ENCODE measurements around the gene ANO2. TPM values are rescaled to one million over a fixed set of nuclear protein-coding genes. Genes with fewer than 3 reads are reported as not detected.
A peak's percentile ranks its signal among the peaks of the same experiment; 100 is the strongest.

ANO2 gene
- total RNA-seq, 1 donor from 2014 or later, result 1.9 TPM

DNA sequence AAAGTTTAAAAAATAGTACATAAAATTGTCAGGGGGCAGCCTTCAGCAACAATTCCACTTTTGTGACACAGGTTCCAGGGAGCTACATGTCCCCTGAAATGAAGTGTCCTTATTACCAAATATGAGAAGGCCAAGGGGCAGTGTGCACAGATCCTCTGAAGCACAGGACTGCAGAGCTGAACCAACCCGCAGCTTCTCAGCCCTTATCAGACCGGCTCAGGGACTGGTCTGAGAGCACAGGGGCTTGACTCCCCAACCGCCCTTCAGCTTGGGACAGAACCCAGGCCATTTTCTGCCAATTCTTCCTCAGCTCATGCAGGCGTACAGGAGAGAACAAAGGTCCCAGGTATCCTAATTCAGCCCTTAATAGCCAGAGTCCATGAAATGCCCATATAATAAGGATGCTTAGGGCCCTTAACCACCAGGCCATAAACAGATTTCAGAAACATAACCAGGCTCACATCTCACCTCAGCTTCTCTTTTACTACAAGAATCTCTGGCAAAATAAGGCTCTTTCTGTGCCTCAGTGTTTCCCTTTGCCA lies 221.3 kb downstream of the ANO2 start:
- no peaks in the 10 kb centered on the region for H3K9me3 Mint-ChIP-seq
- peaks cover 2% of the 10 kb centered on the region for H3K27me3 Mint-ChIP-seq (ENCODE audit: low read depth)
- DNase-seq (ENCODE audit: low read depth, low spot score), result no peak
- no peak overlapping the region for H3K4me3 Mint-ChIP-seq
- TF ChIP-seq, protein P1, sequence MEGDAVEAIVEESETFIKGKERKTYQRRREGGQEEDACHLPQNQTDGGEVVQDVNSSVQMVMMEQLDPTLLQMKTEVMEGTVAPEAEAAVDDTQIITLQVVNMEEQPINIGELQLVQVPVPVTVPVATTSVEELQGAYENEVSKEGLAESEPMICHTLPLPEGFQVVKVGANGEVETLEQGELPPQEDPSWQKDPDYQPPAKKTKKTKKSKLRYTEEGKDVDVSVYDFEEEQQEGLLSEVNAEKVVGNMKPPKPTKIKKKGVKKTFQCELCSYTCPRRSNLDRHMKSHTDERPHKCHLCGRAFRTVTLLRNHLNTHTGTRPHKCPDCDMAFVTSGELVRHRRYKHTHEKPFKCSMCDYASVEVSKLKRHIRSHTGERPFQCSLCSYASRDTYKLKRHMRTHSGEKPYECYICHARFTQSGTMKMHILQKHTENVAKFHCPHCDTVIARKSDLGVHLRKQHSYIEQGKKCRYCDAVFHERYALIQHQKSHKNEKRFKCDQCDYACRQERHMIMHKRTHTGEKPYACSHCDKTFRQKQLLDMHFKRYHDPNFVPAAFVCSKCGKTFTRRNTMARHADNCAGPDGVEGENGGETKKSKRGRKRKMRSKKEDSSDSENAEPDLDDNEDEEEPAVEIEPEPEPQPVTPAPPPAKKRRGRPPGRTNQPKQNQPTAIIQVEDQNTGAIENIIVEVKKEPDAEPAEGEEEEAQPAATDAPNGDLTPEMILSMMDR (conservative IDR thresholded peaks at IDR 0.05), result no peak
- no peak overlapping the region for H3K27ac Mint-ChIP-seq (ENCODE audit: unreplicated experiment)
- H3K36me3 Mint-ChIP-seq (ENCODE audit: low read depth), result no peaks in the 10 kb centered on the region
- peaks cover 25% of the 10 kb centered on the region for H3K4me1 Mint-ChIP-seq

DNA sequence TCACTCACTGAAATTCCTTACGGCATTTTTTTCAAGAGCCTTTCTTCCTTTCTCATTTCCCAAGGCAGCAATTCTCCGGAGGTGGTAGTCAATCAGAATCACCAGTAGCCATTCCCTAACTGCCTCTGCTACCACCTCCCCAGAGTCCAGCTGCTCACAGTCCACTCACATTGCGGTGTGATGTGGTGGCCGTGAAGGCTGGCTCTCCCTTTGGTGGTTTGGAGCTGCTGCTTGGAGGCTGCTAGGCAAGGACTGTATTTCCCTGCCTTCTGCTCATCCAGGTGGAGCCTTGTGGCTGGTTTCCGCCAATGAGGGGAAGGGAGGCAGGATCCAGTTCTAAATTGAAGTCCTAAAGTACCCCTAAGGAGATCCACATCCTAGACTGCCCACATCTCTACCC lies 222.0 kb downstream of the ANO2 start:
- no peak overlapping the region for H3K4me3 Mint-ChIP-seq
- H3K27me3 Mint-ChIP-seq (ENCODE audit: low read depth), result peaks cover 2% of the 10 kb centered on the region
- DNase-seq (ENCODE audit: low read depth, low spot score), result no peak
- H3K9me3 Mint-ChIP-seq, result no peaks in the 10 kb centered on the region
- TF ChIP-seq, protein P1 (conservative IDR thresholded peaks at IDR 0.05), result no peak
- peaks cover 25% of the 10 kb centered on the region for H3K4me1 Mint-ChIP-seq
- no peaks in the 10 kb centered on the region for H3K36me3 Mint-ChIP-seq (ENCODE audit: low read depth)
- no peak overlapping the region for H3K27ac Mint-ChIP-seq (ENCODE audit: unreplicated experiment)

DNA sequence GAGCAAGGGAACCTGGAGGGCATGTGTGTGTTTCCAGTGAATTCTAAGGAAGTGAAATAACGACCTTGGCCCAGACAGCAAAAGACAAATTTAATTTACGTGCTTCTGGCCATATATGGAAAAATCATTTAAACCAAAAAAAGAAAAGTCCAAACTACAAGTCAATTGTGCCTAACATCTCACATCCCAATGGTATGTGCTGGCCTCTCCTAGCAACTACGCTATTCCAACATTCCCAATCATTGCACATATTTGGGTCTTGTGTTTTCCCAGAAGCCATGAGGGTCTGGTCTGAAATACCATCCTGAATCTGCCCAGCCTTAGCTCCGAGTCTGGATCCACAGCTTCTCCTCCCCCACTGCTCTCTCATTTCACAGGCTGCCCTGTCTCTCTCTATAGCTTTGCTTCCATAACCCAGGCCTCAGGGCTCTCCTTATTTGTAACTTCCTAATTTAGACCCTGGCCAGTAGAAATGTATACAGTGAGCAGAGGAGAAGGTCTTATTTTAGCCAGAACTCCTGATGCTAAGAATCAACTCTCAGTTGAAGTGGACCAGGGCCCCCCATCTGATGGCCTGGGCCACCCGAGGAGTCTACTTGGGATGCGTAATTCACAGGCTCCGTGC lies 224.6 kb downstream of the ANO2 start:
- no peak for DNase-seq (ENCODE audit: low read depth, low spot score)
- Mint-ChIP-seq H3K36me3 (ENCODE audit: low read depth) (no peaks in the 10 kb centered on the region), H3K4me1 (peaks cover 25% of the 10 kb centered on the region)

DNA sequence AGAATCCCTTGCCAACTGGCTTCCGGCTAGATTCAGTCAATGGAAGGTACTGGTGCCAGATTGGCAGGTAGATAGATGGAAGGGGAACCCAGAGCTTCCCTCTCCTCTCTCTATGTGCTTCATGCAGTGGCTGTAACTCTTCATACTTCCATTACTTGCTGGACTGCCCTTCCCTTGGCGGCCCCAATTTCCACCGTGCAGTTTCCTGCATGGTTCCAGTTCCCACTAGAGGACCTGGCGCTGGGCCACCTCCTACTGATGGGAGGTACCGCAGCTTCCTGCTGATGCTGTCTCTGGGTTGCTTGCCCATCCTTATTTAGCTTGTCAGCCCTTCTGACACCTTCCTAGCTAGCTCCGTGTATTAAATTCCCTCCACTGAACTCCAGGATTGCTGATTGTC lies 226.4 kb downstream of the ANO2 start:
- Mint-ChIP-seq H3K27me3 (ENCODE audit: low read depth) (no peaks in the 10 kb centered on the region), H3K4me1 (peaks cover 14% of the 10 kb centered on the region), H3K4me3 (no peak overlapping the region), H3K27ac (ENCODE audit: unreplicated experiment) (no peak overlapping the region), H3K36me3 (ENCODE audit: low read depth) (no peaks in the 10 kb centered on the region), H3K9me3 (no peaks in the 10 kb centered on the region)
- DNase-seq (ENCODE audit: low read depth, low spot score), result no peak
- TF ChIP-seq, protein P1 (conservative IDR thresholded peaks at IDR 0.05), result no peak

More for the DNA sequence above, 224.6 kb downstream of the ANO2 start:
- no peaks in the 10 kb centered on the region for H3K9me3 Mint-ChIP-seq
- H3K27me3 Mint-ChIP-seq (ENCODE audit: low read depth), result peaks cover 2% of the 10 kb centered on the region
- H3K27ac Mint-ChIP-seq (ENCODE audit: unreplicated experiment), result peak overlapping the region; percentile 92
- TF ChIP-seq, protein P1 (conservative IDR thresholded peaks at IDR 0.05), result no peak
- no peak overlapping the region for H3K4me3 Mint-ChIP-seq

DNA sequence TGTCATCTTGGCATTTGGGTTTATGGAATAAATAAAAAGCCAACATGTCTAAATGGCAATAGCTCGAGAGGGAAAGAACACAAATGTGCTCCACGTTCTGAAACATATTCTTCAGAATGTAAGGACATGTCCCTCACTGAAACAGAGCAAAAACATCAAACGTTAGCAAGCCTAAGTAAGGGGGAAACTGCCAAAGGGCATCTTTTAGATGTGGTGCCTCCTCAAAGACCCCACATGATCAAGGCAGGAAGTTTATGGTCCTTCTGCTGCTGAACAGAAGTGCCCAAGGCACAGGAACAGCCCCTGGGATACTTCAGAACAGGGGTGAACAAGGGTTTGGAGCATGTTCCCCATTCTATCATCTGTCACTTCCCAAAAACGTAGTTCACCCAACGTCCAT lies 227.0 kb downstream of the ANO2 start:
- Mint-ChIP-seq H3K4me3 (no peak overlapping the region), H3K27ac (ENCODE audit: unreplicated experiment) (no peak overlapping the region), H3K27me3 (ENCODE audit: low read depth) (no peaks in the 10 kb centered on the region), H3K36me3 (ENCODE audit: low read depth) (no peaks in the 10 kb centered on the region), H3K4me1 (peaks cover 14% of the 10 kb centered on the region), H3K9me3 (no peaks in the 10 kb centered on the region)
- TF ChIP-seq, protein P1 (conservative IDR thresholded peaks at IDR 0.05), result no peak
- no peak for DNase-seq (ENCODE audit: low read depth, low spot score)

All from neural crest cell (in vitro differentiated cells).